ENCODE measurements around the gene KLLN.
"Not testable (repeated sequence)": the region's sequence is repeated elsewhere in the genome, so short reads cannot be mapped to it uniquely, and the experiment has no call there.

The KLLN gene

GRCh38 chr10:87860156-87860795 lies 3.1 kb downstream of the KLLN start:
- H3K9ac ChIP-seq (ENCODE audit: insufficient read length, low read depth), result no peak overlapping the region
- H3K4me3 ChIP-seq (ENCODE audit: insufficient read length, low read depth), result no peak overlapping the region

GRCh38 chr10:87855665-87856064 lies 7.7 kb downstream of the KLLN start:
- not testable (repeated sequence) for H3K36me3 ChIP-seq (ENCODE audit: insufficient read depth, insufficient read length, low read length); H3K4me1 ChIP-seq (ENCODE audit: insufficient read depth, insufficient read length); DNase-seq (ENCODE audit: low read depth, low spot score)

More at GRCh38 chr10:87860156-87860795, 3.1 kb downstream of the KLLN start:
- no peaks in the 10 kb centered on the region for H3K27me3 ChIP-seq (ENCODE audit: insufficient read depth, insufficient read length)
- H3K4me1 ChIP-seq (ENCODE audit: insufficient read depth, insufficient read length), result no peaks in the 10 kb centered on the region
- TF ChIP-seq YY1 (IDR thresholded peaks at IDR 0.05; ENCODE audit: insufficient read depth, insufficient read length), result no peak
- no peak for TF ChIP-seq SUZ12 (IDR thresholded peaks at IDR 0.05; ENCODE audit: extremely low read depth, insufficient read depth, insufficient read length)
- no peaks in the 10 kb centered on the region for H3K9me3 ChIP-seq (ENCODE audit: insufficient read depth, low read length)
- no peak for DNase-seq (ENCODE audit: low read depth, low spot score)
- H3K36me3 ChIP-seq (ENCODE audit: insufficient read depth, insufficient read length, low read length), result no peaks in the 10 kb centered on the region

GRCh38 chr10:87855247-87855646 lies 8.1 kb downstream of the KLLN start:
- not testable (repeated sequence) for DNase-seq (ENCODE audit: low read depth, low spot score)

More at GRCh38 chr10:87855665-87856064, 7.7 kb downstream of the KLLN start:
- H3K9me3 ChIP-seq (ENCODE audit: insufficient read depth, low read length); H3K9ac ChIP-seq (ENCODE audit: insufficient read length, low read depth); H3K4me3 ChIP-seq (ENCODE audit: insufficient read length, low read depth); H3K27me3 ChIP-seq (ENCODE audit: insufficient read depth, insufficient read length): not testable (repeated sequence)

GRCh38 chr10:87852089-87852488 lies 11.2 kb downstream of the KLLN start:
- no peak overlapping the region for H3K9ac ChIP-seq (ENCODE audit: insufficient read length, low read depth)
- no peaks in the 10 kb centered on the region for H3K36me3 ChIP-seq (ENCODE audit: insufficient read depth, insufficient read length, low read length)
- TF ChIP-seq SUZ12 (IDR thresholded peaks at IDR 0.05; ENCODE audit: extremely low read depth, insufficient read depth, insufficient read length), result no peak
- TF ChIP-seq ZNF274 (IDR thresholded peaks at IDR 0.05; ENCODE audit: low read depth, low read length), result no peak
- TF ChIP-seq YY1 (IDR thresholded peaks at IDR 0.05; ENCODE audit: insufficient read depth, insufficient read length), result no peak

More at GRCh38 chr10:87855247-87855646, 8.1 kb downstream of the KLLN start:
- not testable (repeated sequence) for H3K9me3 ChIP-seq (ENCODE audit: insufficient read depth, low read length); H3K9ac ChIP-seq (ENCODE audit: insufficient read length, low read depth); H3K27me3 ChIP-seq (ENCODE audit: insufficient read depth, insufficient read length); H3K36me3 ChIP-seq (ENCODE audit: insufficient read depth, insufficient read length, low read length); H3K4me3 ChIP-seq (ENCODE audit: insufficient read length, low read depth); H3K4me1 ChIP-seq (ENCODE audit: insufficient read depth, insufficient read length)

GRCh38 chr10:87850742-87851205 lies 12.6 kb downstream of the KLLN start:
- DNase-seq (ENCODE audit: low read depth, low spot score), result no peak
- TF ChIP-seq SUZ12 (IDR thresholded peaks at IDR 0.05; ENCODE audit: extremely low read depth, insufficient read depth, insufficient read length), result no peak
- no peak for TF ChIP-seq YY1 (IDR thresholded peaks at IDR 0.05; ENCODE audit: insufficient read depth, insufficient read length)
- no peak for TF ChIP-seq ZNF274 (IDR thresholded peaks at IDR 0.05; ENCODE audit: low read depth, low read length)
- Histone ChIP-seq H3K9ac (ENCODE audit: insufficient read length, low read depth) (no peak overlapping the region), H3K27me3 (ENCODE audit: insufficient read depth, insufficient read length) (no peaks in the 10 kb centered on the region), H3K36me3 (ENCODE audit: insufficient read depth, insufficient read length, low read length) (no peaks in the 10 kb centered on the region), H3K4me1 (ENCODE audit: insufficient read depth, insufficient read length) (no peaks in the 10 kb centered on the region), H3K4me3 (ENCODE audit: insufficient read length, low read depth) (no peak overlapping the region), H3K9me3 (ENCODE audit: insufficient read depth, low read length) (no peaks in the 10 kb centered on the region)

More at GRCh38 chr10:87852089-87852488, 11.2 kb downstream of the KLLN start:
- Histone ChIP-seq H3K4me1 (ENCODE audit: insufficient read depth, insufficient read length) (no peaks in the 10 kb centered on the region), H3K4me3 (ENCODE audit: insufficient read length, low read depth) (no peak overlapping the region), H3K27me3 (ENCODE audit: insufficient read depth, insufficient read length) (no peaks in the 10 kb centered on the region), H3K9me3 (ENCODE audit: insufficient read depth, low read length) (no peaks in the 10 kb centered on the region)
- DNase-seq (ENCODE audit: low read depth, low spot score), result no peak

GRCh38 chr10:87849001-87849400 lies 14.3 kb downstream of the KLLN start:
- no peaks in the 10 kb centered on the region for H3K9me3 ChIP-seq (ENCODE audit: insufficient read depth, low read length)
- no peak overlapping the region for H3K9ac ChIP-seq (ENCODE audit: insufficient read length, low read depth)
- no peaks in the 10 kb centered on the region for H3K36me3 ChIP-seq (ENCODE audit: insufficient read depth, insufficient read length, low read length)
- no peak for DNase-seq (ENCODE audit: low read depth, low spot score)
- TF ChIP-seq ZNF274 (IDR thresholded peaks at IDR 0.05; ENCODE audit: low read depth, low read length) (no peak), YY1 (IDR thresholded peaks at IDR 0.05; ENCODE audit: insufficient read depth, insufficient read length) (no peak), SUZ12 (IDR thresholded peaks at IDR 0.05; ENCODE audit: extremely low read depth, insufficient read depth, insufficient read length) (no peak)
- no peak overlapping the region for H3K4me3 ChIP-seq (ENCODE audit: insufficient read length, low read depth)
- H3K27me3 ChIP-seq (ENCODE audit: insufficient read depth, insufficient read length), result no peaks in the 10 kb centered on the region
- H3K4me1 ChIP-seq (ENCODE audit: insufficient read depth, insufficient read length), result no peaks in the 10 kb centered on the region

GRCh38 chr10:87847550-87847949 lies 15.8 kb downstream of the KLLN start:
- Histone ChIP-seq H3K4me3 (ENCODE audit: insufficient read length, low read depth) (no peak overlapping the region), H3K4me1 (ENCODE audit: insufficient read depth, insufficient read length) (no peaks in the 10 kb centered on the region), H3K9ac (ENCODE audit: insufficient read length, low read depth) (no peak overlapping the region), H3K27me3 (ENCODE audit: insufficient read depth, insufficient read length) (no peaks in the 10 kb centered on the region), H3K9me3 (ENCODE audit: insufficient read depth, low read length) (no peaks in the 10 kb centered on the region), H3K36me3 (ENCODE audit: insufficient read depth, insufficient read length, low read length) (no peaks in the 10 kb centered on the region)
- TF ChIP-seq SUZ12 (IDR thresholded peaks at IDR 0.05; ENCODE audit: extremely low read depth, insufficient read depth, insufficient read length) (no peak), ZNF274 (IDR thresholded peaks at IDR 0.05; ENCODE audit: low read depth, low read length) (no peak)
- no peak for DNase-seq (ENCODE audit: low read depth, low spot score)

- not testable (repeated sequence) for H3K9ac ChIP-seq (ENCODE audit: insufficient read length, low read depth); DNase-seq (ENCODE audit: low read depth, low spot score); H3K36me3 ChIP-seq (ENCODE audit: insufficient read depth, insufficient read length, low read length); H3K4me1 ChIP-seq (ENCODE audit: insufficient read depth, insufficient read length); H3K9me3 ChIP-seq (ENCODE audit: insufficient read depth, low read length); H3K4me3 ChIP-seq (ENCODE audit: insufficient read length, low read depth); H3K27me3 ChIP-seq (ENCODE audit: insufficient read depth, insufficient read length)
Observed at GRCh38 chr10:87846711-87847110, 16.6 kb downstream of the KLLN start.

Data from NT2/D1 (cell line).